Activated CD8-positive, alpha-beta memory T cell treated with anti-CD3 and anti-CD28 coated beads for 24 hours (primary cell): ENCODE measurements around the gene VSX2.
"Not testable (repeated sequence)": the region's sequence is repeated elsewhere in the genome, so short reads cannot be mapped to it uniquely, and the experiment has no call there.

Experiments
- DNase-seq: peaks from one replicate; pipeline ENCODE4 v3.0.0-alpha.2; 2020

The VSX2 gene

DNA sequence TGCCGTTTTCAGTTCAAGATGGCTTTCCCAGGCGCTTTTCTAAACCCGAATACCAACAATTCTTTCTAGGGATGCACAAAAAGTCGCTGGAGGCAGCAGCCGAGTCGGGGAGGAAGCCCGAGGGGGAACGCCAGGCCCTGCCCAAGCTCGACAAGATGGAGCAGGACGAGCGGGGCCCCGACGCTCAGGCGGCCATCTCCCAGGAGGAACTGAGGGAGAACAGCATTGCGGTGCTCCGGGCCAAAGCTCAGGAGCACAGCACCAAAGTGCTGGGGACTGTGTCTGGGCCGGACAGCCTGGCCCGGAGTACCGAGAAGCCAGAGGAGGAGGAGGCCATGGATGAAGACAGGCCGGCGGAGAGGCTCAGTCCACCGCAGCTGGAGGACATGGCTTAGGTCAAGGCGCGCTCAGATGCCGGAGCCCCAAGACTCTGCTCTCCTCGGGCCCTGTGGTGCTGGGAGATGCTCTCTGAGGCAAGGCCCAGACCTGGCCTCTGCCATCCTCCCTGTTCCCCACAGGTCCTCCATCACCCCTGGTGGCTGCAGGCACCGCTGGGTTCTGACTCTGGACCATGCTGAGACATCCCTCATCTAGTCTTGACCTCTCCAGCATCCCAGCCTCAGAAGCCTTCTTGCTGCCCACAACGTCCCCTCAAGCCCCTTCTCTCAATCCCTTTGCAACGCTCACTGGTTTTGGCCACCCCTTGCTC, 21.4 kb downstream of the VSX2 start:
- no peak for DNase-seq

DNA sequence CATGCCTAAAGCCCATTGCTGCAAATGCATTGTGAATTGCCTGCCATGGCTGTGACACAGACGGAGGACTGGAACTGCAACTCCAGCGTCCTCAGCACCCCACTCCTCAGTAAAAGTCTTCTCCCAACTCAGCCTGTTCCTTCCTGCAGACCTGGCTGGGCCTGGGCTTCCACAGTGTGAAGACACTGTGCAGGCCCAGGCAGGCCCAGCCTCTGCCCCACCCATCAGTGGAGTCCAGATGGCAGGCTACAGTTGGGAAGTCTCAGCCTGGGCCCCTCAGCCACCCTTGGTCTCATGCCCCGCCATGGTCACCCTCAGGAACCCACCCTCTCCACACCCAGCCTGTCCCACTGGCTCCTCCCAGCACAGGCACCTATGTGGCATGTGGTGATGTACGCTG, 22.0 kb downstream of the VSX2 start:
- no peak for DNase-seq

GRCh38 chr14:74262076-74262475, 22.8 kb downstream of the VSX2 start:
- no peak for DNase-seq

- DNase-seq: no peak
Measured at GRCh38 chr14:74263181-74263580, 23.9 kb downstream of the VSX2 start.

- no peak for DNase-seq
Measured at GRCh38 chr14:74263921-74264320, 24.7 kb downstream of the VSX2 start.

DNA sequence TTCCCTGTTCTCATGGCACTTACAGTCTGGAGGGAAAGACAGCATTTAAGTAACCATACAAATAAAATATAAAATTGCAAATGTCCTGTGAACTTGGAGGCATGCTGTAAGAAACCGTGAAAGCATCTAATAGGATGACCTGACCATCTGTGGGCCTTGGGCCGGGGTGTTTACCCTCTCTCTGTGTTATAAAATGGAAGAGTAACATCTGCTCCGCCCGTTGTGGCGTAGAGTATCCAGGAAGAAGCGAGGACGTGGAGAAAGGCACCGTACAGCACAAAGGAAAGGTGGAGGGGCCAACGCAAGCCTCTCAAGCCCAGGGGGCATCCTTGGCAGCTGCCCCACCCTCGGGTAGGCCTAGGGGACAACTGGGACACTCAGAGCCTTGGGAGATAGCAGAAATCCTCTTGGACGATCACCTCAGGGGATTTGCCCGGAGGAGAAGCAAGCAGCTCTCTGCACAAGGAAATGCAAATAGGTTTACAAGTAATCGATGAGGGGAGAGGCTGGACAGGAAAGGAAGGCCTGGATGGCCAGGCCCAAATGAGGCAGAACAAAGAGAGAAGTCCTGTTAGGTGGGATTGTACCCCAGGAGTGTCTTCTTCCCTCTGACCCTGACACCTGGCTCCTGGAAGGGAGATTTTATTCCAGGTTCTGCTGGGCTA, 26.2 kb downstream of the VSX2 start:
- DNase-seq: no peak

DNA sequence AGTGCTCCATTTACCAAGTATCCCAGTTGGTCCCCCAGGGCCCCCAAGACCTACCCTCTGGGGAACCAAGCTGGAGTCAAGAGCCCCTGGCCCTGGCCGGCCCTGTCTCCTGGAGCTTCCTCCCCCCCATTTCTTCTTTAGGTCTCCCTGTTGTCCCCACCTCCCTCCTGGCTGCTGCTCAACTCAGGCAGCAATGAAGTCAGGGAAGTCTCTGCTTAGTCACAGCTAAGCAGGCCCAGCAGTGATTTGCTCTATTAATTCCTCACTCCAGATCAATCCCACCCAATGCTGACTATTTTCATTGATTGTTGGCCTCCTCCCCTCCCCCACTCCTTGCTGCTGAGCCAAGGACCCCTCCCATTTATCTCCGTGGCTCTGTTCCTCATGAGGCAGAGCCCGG, 28.3 kb downstream of the VSX2 start:
- no peak for DNase-seq

DNA sequence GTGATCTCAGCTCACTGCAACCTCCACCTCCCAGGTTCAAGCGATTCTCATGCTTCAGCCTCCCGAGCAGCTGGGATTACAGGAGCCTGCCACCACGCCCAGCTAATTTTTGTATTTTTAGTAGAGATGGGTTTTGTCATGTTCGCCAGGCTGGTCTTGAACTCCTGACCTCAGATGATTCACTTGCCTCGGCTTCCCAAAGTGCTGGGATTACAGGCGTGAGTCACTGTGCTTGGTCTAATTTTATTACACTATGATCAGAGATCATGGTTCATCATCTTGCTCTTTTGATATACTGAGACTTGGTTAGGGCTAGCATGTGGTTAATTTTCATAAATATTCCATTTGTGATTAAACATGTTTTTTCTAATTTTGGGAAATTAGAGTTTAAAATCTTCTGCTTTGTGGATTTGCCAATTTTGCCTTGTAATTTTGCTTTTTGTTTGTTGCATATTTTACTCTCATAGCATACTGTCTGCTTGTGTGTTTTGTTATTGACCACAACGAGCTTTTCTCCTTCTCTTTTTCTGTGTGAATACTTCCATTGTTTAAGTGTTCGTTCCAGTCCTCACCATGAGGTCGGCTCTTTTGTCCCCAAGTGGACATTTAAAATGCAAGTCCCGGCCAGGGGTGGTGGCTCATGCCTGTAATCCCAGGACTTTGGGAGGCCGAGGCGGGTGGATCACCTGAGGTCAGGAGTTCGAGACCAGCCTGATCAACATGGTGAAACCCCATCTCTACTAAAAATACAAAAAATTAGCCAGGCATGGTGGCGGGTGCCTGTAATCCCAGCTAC, 31.3 kb downstream of the VSX2 start:
- DNase-seq: not testable (repeated sequence)

GRCh38 chr14:74271365-74271764, 32.1 kb downstream of the VSX2 start:
- DNase-seq: no peak

DNA sequence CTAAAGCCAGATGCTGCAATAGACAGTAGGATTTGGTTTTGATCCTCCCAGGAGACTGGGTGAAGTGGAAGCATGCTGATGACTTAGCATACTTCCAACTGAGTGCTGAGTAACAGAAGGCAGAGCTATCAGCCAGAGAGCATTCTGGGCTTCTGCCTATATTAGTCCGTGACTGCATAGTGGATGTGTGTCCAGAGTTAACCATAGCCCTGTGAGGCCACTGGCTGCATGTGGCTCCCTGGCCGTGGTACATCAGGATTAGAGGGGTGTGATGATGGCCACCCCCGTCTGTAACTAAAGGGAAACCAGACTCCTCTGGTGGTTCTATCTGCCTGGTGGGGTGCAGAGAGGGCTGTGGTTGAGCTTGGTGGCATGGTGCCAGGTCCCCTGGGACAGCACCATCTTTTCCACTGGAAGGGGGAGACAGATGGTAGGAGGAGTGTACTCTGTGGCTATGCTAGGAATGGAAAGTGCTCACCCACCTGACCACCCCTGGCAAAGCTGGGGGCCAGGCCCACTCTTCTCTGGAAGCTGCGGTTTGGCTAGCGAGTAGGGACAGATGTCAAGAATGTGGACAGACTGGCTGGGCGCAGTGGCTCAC, 36.1 kb downstream of the VSX2 start:
- DNase-seq: no peak

DNA sequence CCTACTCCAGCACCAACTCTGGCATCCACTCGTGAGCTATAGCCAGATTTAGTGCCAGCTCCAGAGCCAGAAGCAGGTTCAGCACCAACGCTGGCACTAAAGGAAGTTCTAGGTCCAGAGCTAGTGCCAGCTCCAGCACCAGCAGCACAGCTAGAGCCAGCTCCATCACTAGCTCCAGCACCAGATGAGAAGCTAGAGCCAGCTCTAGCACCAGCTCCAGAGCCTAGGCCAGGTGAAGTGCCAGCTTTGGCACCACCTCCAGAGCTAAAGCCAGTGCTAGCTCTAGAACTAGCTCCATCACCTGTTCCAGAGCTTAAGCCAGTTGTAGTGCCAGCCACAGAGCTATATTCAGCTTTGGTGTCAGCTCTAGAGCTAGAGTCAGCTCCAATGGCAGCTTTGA, 38.8 kb downstream of the VSX2 start:
- DNase-seq: no peak

DNA sequence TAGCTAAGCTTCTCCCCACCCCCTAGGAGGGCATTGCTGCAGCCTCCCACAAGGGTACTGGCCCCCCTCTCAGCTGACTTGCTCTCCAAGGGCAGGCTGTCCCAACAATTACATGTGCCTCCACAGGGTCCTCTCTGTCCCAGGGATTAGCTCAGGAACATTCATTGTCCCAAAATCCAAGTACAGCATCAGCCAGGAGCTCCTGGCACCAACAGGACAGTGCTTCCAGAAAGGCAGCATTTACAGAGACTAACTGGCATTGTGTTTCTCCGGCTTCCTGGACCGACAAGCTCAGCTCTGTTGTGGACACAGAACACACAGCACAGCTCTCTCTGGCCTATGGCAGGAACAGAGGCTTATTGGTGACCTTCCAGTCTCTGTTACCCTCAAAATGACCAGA, 41.8 kb downstream of the VSX2 start:
- DNase-seq: no peak

GRCh38 chr14:74286736-74287135, 47.5 kb downstream of the VSX2 start:
- no peak for DNase-seq

- DNase-seq: no peak
Measured at GRCh38 chr14:74289801-74290200, 50.6 kb downstream of the VSX2 start.

GRCh38 chr14:74290415-74290814, 51.2 kb downstream of the VSX2 start:
- DNase-seq: no peak

GRCh38 chr14:74292061-74292460, 52.8 kb downstream of the VSX2 start:
- DNase-seq: no peak

GRCh38 chr14:74293606-74294005, 54.4 kb downstream of the VSX2 start:
- DNase-seq: no peak

DNA sequence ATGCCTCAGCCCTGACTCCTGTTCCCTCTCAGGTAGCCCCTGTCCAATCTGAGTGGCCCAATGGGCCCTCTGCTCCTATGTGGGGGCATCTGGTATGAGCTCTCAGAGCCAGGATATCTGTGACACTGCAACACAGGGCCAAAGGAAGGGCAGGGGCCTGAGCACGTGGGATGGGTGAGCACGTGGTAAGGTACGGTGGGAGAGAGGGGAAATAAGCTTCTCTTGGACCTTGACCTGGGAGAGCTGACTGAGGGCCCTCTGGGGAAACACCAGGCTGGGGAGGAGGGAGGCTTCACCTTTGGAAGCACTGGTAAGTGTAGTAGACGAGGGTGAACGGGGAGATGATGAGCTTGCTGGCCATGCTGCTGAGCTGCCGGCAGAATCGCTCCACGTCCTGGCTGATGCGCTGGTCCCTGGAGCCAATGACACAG, 56.8 kb downstream of the VSX2 start:
- DNase-seq: no peak

GRCh38 chr14:74297986-74298385, 58.7 kb downstream of the VSX2 start:
- no peak for DNase-seq

DNA sequence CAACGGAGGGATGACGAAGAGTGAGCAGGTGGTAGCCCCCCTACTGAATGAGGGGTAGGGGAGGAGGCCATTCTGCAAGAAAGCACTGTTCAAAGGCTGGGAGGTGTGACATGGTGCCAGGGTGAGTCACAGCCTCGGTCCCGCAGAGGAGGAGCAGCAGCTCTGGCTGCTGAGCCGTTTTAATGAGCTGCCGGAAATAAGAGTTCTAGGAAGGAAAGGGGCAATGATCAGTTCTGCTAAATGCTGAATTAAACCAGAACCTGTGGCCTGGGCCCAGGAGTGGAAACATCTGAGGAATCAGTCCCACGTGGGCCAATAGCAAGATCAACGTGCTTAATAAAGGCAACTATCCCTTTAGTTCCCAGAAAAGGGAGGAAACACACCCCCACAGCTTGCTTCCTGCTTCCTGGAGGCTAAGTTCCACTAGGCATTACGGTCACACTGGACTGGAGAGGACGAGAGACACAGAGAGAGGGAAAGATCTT, 59.9 kb downstream of the VSX2 start:
- DNase-seq: no peak

GRCh38 chr14:74301594-74302151, 62.4 kb downstream of the VSX2 start:
- DNase-seq: no peak

DNA sequence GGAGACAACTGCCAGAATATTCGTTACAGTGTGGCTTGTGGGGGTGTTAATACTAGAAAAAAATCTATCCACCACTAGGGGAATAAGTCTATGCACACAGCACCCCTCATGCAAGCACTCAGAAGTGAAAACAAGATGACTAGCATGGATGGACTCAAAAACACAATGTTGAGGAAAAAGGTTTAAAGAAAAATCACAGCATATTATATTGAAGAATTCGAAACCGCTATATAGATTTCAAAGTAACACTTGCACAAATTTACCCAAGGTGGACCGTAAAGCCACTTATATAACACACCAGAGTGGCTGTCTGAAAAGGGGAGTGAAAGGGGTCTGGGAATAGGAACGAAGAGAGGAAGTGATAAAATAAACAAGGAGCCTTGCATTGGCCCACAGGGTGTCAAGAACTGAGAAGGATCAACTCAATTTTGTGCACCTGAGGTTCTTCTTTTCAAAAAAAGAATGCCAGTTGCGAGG, 62.9 kb downstream of the VSX2 start:
- no peak for DNase-seq
